ENCODE results near the gene RARA. TPM values are rescaled to one million over a fixed set of nuclear protein-coding genes. Genes with fewer than 3 reads are reported as not detected.
"Not testable (repeated sequence)": the region's sequence is repeated elsewhere in the genome, so short reads cannot be mapped to it uniquely, and the experiment has no call there.

Gene RARA
- total RNA-seq, 1 experiment from 2014 or later, result 12.2 TPM

DNA sequence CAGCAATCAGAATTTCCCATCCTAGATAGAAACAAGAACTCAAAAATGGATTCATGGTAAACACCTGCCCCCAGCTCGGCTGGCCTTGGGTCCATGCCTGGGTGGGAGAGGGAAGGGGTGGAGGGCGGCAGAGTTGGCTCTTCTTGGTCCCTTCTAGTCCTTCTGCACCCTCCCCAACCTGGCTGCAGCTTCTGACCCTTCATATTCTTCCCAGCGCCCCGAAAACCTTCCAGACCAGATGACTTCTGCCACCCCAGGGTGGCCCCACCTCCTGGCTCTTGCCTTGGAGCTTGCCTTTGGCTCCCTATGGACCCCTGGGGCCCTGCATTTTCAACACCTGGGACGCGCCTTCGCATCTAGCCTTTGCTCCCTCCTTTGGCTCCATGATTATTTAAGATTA, 60.9 kb downstream of the RARA start:
- intact Hi-C loops (cut with micrococcal nuclease), result no loop called here
- no peak for TF ChIP-seq CTCF (IDR thresholded peaks at IDR 0.05; ENCODE audit: unreplicated experiment)
- H3K4me3 Mint-ChIP-seq (ENCODE audit: unreplicated experiment), result no peak overlapping the region
- H3K9me3 Mint-ChIP-seq (ENCODE audit: unreplicated experiment), result peaks cover 8% of the 10 kb centered on the region
- H3K27me3 Mint-ChIP-seq (ENCODE audit: insufficient read depth, unreplicated experiment), result no peaks in the 10 kb centered on the region
- H3K4me1 Mint-ChIP-seq (ENCODE audit: insufficient read depth, unreplicated experiment), result peaks cover 24% of the 10 kb centered on the region
- no peak for DNase-seq (ENCODE audit: unreplicated experiment)
- ChIA-PET POLR2A (no interaction called here), CTCF (no interaction called here)
- peaks cover 11% of the 10 kb centered on the region for H3K36me3 Mint-ChIP-seq (ENCODE audit: insufficient read depth, unreplicated experiment)
- BruUV-seq (replicated peaks), result no TSS peak
- H3K27ac Mint-ChIP-seq (ENCODE audit: low read depth, unreplicated experiment), result no peak overlapping the region

DNA sequence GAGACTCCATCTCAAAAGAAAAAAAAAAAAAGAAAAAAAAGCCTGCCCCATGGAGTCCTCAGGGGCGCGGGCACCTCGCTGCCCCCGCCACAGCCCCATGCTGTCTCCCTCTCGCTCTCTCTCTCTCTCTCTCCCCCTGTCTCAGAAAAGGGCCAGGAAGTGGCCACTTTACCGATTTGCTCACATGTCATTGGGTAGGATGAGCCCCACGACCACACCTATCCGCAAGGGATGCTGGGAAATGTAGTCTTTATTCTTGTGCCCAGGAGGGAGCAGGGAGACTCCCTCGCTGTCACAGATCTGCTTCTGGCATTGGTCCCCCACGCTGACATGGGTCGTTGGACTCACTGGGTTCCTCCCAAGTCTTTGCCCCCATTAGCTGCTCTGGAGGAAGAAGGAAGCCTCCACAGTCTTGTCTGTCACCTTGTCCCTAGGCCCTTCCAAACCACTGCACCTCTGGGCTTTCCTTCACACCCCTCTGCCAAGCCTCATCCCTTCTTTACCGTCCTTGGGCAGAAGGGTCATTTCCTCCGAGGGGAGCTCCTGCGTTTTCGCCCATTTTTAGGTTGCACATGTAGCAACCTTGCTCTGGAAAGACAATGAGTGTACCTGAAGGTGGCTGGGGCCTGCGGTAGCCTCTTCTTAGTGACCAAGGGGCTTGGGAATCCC, 62.4 kb downstream of the RARA start:
- TF ChIP-seq CTCF (IDR thresholded peaks at IDR 0.05; ENCODE audit: unreplicated experiment), result no peak
- Mint-ChIP-seq H3K27ac (ENCODE audit: low read depth, unreplicated experiment) (no peak overlapping the region), H3K36me3 (ENCODE audit: insufficient read depth, unreplicated experiment) (peaks cover 5% of the 10 kb centered on the region), H3K4me1 (ENCODE audit: insufficient read depth, unreplicated experiment) (peaks cover 24% of the 10 kb centered on the region), H3K9me3 (ENCODE audit: unreplicated experiment) (peaks cover 8% of the 10 kb centered on the region), H3K27me3 (ENCODE audit: insufficient read depth, unreplicated experiment) (no peaks in the 10 kb centered on the region), H3K4me3 (ENCODE audit: unreplicated experiment) (no peak overlapping the region)
- DNase-seq (ENCODE audit: unreplicated experiment), result no peak
- CTCF ChIA-PET, result interaction anchor here (0.6 to 1.2 kb wide), 2 partner anchors 43 to 1344 kb away, joined by 3 to 4 read pairs; no protein-coding TSS in a partner anchor
- POLR2A ChIA-PET, result no interaction called here
- intact Hi-C loops (cut with micrococcal nuclease), result no loop called here
- BruUV-seq (replicated peaks), result no TSS peak

DNA sequence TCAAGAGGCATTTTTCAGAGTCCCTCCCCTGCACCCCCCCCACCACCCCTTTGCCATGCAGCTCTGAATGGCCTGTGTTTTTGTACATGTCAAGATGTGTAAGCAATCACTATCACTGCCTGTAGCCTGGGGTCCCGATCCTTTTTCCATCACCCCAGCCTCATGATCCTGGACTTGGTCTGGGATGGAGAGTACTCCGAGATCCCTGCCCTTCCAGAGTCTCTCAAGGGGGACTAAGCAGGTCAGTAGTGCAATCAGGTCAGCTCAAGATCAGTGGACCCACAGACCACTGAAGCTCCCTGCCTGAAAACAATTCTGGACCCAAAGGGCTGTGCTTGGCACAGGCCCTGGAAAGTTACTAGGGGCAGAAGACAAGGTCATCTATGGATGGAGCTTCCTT, 63.1 kb downstream of the RARA start:
- BruUV-seq (replicated peaks), result no TSS peak
- H3K4me3 Mint-ChIP-seq (ENCODE audit: unreplicated experiment), result no peak overlapping the region
- POLR2A ChIA-PET, result no interaction called here
- H3K9me3 Mint-ChIP-seq (ENCODE audit: unreplicated experiment), result peaks cover 8% of the 10 kb centered on the region
- H3K4me1 Mint-ChIP-seq (ENCODE audit: insufficient read depth, unreplicated experiment), result peaks cover 24% of the 10 kb centered on the region
- H3K27me3 Mint-ChIP-seq (ENCODE audit: insufficient read depth, unreplicated experiment), result no peaks in the 10 kb centered on the region
- CTCF ChIA-PET, result interaction anchor here (0.6 to 1.6 kb wide), 5 partner anchors 10 to 1344 kb away, joined by 3 to 6 read pairs (median 4); no protein-coding TSS in a partner anchor
- no peak overlapping the region for H3K27ac Mint-ChIP-seq (ENCODE audit: low read depth, unreplicated experiment)
- intact Hi-C loops (cut with micrococcal nuclease), result no loop called here
- DNase-seq (ENCODE audit: unreplicated experiment), result no peak
- TF ChIP-seq CTCF (IDR thresholded peaks at IDR 0.05; ENCODE audit: unreplicated experiment), result no peak
- peaks cover 5% of the 10 kb centered on the region for H3K36me3 Mint-ChIP-seq (ENCODE audit: insufficient read depth, unreplicated experiment)

GRCh38 chr17:40372644-40373043, 63.7 kb downstream of the RARA start:
- H3K27ac Mint-ChIP-seq (ENCODE audit: low read depth, unreplicated experiment); H3K4me3 Mint-ChIP-seq (ENCODE audit: unreplicated experiment); H3K27me3 Mint-ChIP-seq (ENCODE audit: insufficient read depth, unreplicated experiment); H3K36me3 Mint-ChIP-seq (ENCODE audit: insufficient read depth, unreplicated experiment); BruUV-seq (replicated peaks); DNase-seq (ENCODE audit: unreplicated experiment); H3K9me3 Mint-ChIP-seq (ENCODE audit: unreplicated experiment); intact Hi-C loops (cut with micrococcal nuclease): not testable (repeated sequence)
- H3K4me1 Mint-ChIP-seq (ENCODE audit: insufficient read depth, unreplicated experiment), result peaks cover 24% of the 10 kb centered on the region
- ChIA-PET POLR2A (interaction anchor here (0.6 to 1.1 kb wide), 3 partner anchors 11 to 42 kb away, joined by 3 read pairs; no protein-coding TSS in a partner anchor), CTCF (interaction anchor here (0.6 to 1.6 kb wide), 5 partner anchors 10 to 117 kb away, joined by 3 to 6 read pairs (median 5); no protein-coding TSS in a partner anchor)

Data from MCF 10A (cell line).